ENCODE data around the gene KCNJ9.
A peak's percentile ranks its signal among the peaks of the same experiment; 100 is the strongest.

KCNJ9 gene

DNA sequence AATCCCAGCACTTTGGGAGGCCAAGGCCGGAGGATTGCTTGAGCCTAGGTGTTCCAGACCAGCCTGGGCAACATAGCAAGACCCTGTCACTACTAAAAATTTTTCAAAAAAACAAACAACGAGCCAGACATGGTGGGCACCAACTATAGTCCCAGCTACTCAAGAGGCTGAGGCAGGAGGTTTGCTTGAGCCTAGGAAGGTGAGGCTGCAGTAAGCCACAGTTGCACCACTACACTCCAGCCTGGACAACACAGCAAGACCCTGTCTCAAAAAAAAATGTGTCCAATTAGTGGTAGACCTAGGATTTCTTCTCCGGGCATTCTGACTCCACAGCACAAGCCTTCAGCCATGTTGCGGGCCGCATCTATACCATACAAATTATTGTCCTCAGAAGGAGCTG, 23.8 kb downstream of the KCNJ9 start:
- peaks cover 14% of the 10 kb centered on the region for H3K4me1 ChIP-seq (ENCODE audit: control insufficient read depth, low read length)
- TF ChIP-seq EZH2phosphoT487 (IDR thresholded peaks at IDR 0.05; ENCODE audit: borderline replicate concordance, low read length), result no peak
- TF ChIP-seq, protein P1, sequence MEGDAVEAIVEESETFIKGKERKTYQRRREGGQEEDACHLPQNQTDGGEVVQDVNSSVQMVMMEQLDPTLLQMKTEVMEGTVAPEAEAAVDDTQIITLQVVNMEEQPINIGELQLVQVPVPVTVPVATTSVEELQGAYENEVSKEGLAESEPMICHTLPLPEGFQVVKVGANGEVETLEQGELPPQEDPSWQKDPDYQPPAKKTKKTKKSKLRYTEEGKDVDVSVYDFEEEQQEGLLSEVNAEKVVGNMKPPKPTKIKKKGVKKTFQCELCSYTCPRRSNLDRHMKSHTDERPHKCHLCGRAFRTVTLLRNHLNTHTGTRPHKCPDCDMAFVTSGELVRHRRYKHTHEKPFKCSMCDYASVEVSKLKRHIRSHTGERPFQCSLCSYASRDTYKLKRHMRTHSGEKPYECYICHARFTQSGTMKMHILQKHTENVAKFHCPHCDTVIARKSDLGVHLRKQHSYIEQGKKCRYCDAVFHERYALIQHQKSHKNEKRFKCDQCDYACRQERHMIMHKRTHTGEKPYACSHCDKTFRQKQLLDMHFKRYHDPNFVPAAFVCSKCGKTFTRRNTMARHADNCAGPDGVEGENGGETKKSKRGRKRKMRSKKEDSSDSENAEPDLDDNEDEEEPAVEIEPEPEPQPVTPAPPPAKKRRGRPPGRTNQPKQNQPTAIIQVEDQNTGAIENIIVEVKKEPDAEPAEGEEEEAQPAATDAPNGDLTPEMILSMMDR (IDR thresholded peaks at IDR 0.05; ENCODE audit: low read depth, low read length, poor library complexity, severe bottlenecking), result no peak

DNA sequence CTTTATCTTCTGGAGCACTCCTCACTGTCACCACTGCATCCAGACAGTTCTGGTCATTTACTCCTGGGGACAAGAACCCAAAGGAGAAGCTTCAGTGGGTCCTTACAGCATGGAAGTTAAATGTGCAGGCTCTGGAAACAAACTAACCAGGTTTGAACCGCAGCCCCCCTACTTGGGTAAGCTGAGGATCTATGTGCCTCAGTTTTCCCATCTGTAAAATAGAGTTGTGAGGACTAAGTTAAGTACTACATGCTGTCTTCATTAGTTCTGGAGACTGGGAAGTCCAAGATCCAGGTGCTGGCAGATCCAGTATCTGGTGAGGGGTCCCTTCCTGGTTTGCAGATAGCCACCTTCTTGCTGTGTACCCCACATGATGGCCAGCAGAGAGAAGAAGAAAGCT, 26.2 kb downstream of the KCNJ9 start:
- Histone ChIP-seq H3K4me3 (ENCODE audit: low read length) (no peak overlapping the region), H3K27ac (ENCODE audit: low read depth, low read length) (no peak overlapping the region), H3F3A (ENCODE audit: control insufficient read depth, insufficient read depth) (no peaks in the 10 kb centered on the region), H3K79me2 (ENCODE audit: control insufficient read depth, low read length) (no peaks in the 10 kb centered on the region), H3K36me3 (ENCODE audit: control insufficient read depth, low read length) (no peaks in the 10 kb centered on the region), H3K27me3 (ENCODE audit: control insufficient read depth, low read length) (no peaks in the 10 kb centered on the region), H3K9me3 (ENCODE audit: control insufficient read depth, insufficient read depth, low read length) (no peaks in the 10 kb centered on the region), H3K4me2 (ENCODE audit: low read length) (no peak overlapping the region), H4K20me1 (ENCODE audit: control insufficient read depth, insufficient read depth, low read depth, low read length) (no peaks in the 10 kb centered on the region), H3K9me2 (replicated peaks; ENCODE audit: control insufficient read depth, low read length) (no peaks in the 10 kb centered on the region), H3K4me1 (ENCODE audit: control insufficient read depth, low read length) (no peaks in the 10 kb centered on the region)
- TF ChIP-seq, protein P1 (IDR thresholded peaks at IDR 0.05; ENCODE audit: low read depth, low read length, poor library complexity, severe bottlenecking), result no peak
- TF ChIP-seq EZH2phosphoT487 (IDR thresholded peaks at IDR 0.05; ENCODE audit: borderline replicate concordance, low read length), result no peak

More for the DNA sequence above, 23.8 kb downstream of the KCNJ9 start:
- Histone ChIP-seq H3F3A (ENCODE audit: control insufficient read depth, insufficient read depth) (0 out of 2 replicates have a peak, but pooled peaks cover 4% of the 10 kb centered on the region), H3K27me3 (ENCODE audit: control insufficient read depth, low read length) (no peaks in the 10 kb centered on the region), H3K36me3 (ENCODE audit: control insufficient read depth, low read length) (no peaks in the 10 kb centered on the region), H3K27ac (ENCODE audit: low read depth, low read length) (no peak overlapping the region), H3K9me3 (ENCODE audit: control insufficient read depth, insufficient read depth, low read length) (no peaks in the 10 kb centered on the region), H3K9me2 (replicated peaks; ENCODE audit: control insufficient read depth, low read length) (no peaks in the 10 kb centered on the region), H3K79me2 (ENCODE audit: control insufficient read depth, low read length) (no peaks in the 10 kb centered on the region), H3K4me3 (ENCODE audit: low read length) (no peak overlapping the region), H4K20me1 (ENCODE audit: control insufficient read depth, insufficient read depth, low read depth, low read length) (no peaks in the 10 kb centered on the region), H3K4me2 (ENCODE audit: low read length) (no peak overlapping the region)

DNA sequence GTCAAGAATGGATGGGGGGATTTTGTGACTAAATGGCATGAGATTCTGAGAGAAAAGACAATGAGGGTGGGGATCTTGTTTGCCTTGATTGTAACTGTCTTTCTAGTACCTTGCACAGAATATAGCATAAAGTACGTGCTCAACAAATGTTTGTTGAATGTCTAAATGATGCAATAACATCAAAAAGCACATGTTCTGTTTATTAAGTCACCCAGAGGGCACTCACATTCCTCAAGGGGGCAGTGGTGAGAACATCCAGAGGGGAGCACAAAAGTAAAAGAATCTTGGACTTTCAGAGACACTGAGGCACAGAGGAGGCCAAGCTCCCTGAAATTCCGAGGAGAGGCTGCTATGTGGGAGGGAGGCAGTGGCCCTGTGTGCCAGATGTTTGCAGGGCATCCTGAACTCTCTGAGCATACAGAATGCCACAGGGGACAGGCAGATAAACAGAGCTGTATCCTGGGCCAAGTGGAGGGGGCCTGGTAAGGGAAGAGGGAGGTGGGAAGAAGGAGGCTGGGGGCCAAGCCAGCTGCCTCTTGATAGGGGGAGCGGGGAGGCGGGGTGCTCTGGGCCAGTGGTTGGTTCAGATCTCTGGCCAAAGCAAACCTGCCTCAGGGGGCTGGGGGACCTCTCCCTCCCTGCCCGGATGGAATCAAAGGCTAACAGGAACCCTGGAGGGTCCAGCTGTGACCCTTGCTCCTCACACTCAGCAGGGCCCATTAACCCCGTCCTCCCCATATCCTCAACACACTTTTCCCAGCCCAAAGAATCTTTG, 27.7 kb downstream of the KCNJ9 start:
- H3K4me1 ChIP-seq (ENCODE audit: control insufficient read depth, low read length), result no peaks in the 10 kb centered on the region
- no peaks in the 10 kb centered on the region for H3K27me3 ChIP-seq (ENCODE audit: control insufficient read depth, low read length)
- no peak overlapping the region for H3K4me3 ChIP-seq (ENCODE audit: low read length)
- H4K20me1 ChIP-seq (ENCODE audit: control insufficient read depth, insufficient read depth, low read depth, low read length), result no peaks in the 10 kb centered on the region
- H3K4me2 ChIP-seq (ENCODE audit: low read length), result no peak overlapping the region
- H3K36me3 ChIP-seq (ENCODE audit: control insufficient read depth, low read length), result no peaks in the 10 kb centered on the region
- H3F3A ChIP-seq (ENCODE audit: control insufficient read depth, insufficient read depth), result no peaks in the 10 kb centered on the region
- no peaks in the 10 kb centered on the region for H3K79me2 ChIP-seq (ENCODE audit: control insufficient read depth, low read length)
- H3K9me2 ChIP-seq (replicated peaks; ENCODE audit: control insufficient read depth, low read length), result no peaks in the 10 kb centered on the region
- TF ChIP-seq, protein P1 (IDR thresholded peaks at IDR 0.05; ENCODE audit: low read depth, low read length, poor library complexity, severe bottlenecking), result peak; percentile 73
- TF ChIP-seq EZH2phosphoT487 (IDR thresholded peaks at IDR 0.05; ENCODE audit: borderline replicate concordance, low read length), result no peak
- H3K27ac ChIP-seq (ENCODE audit: low read depth, low read length), result no peak overlapping the region
- H3K9me3 ChIP-seq (ENCODE audit: control insufficient read depth, insufficient read depth, low read length), result no peaks in the 10 kb centered on the region
